Fibroblast of villous mesenchyme (primary cell): ENCODE measurements around the gene CYB5B. TPM values are rescaled to one million over a fixed set of nuclear protein-coding genes. Genes with fewer than 3 reads are reported as not detected.

Experiments used
- DNase-seq: peaks from one replicate; pipeline ENCODE4 v3.0.0-alpha.2; 2010; ENCODE audit warnings: low read depth
- H3K4me3 ChIP-seq: 2 replicates; pipeline ENCODE4 v1.5.1; 2011; ENCODE audit warnings: low read depth, mild to moderate bottlenecking, low read length
- total RNA-seq: library from RNA; depleted of rRNA; stranded (reverse); fragments of >200 nt; gene quantifications from 2 replicates; pipeline ENCODE4 v1.2.3, GENCODE V29; 2012
- TF ChIP-seq, protein P1 (sequence below): IDR thresholded peaks from 2 replicates; pipeline ENCODE4 v1.5.1; 2012; ENCODE audit warnings: low read depth, mild to moderate bottlenecking, low read length; ENCODE audit not compliant: insufficient read depth

CYB5B gene
- total RNA-seq, 1 donor = 142 TPM

DNA sequence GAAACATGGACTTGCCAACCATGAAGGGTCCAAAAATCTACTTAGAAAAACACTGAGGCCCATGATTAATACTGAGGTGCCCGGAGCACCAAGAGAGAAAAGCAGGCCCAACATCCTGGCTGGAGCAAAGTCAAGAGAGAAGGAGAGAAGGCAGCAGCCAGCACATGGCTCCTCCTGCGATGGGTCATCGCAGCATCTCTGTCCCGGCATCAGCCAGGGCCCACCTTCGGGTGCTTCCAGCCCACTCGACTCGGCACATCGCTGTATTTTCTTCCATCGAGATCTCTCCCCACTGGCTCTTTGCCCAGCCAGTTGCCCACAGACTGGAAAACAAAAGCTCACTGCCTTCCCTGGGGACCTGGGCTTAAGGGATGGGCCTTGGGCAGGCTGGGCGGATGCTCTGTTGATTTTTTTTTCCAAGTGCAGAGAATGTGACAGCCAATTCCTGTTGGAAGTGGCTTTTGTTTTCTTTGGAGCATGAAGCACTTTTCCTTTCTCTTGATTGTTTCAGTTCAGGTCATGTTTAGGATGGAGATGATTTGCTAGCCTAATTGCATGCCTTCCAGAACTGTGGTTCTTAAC is 58.1 kb downstream of the CYB5B start:
- DNase-seq = peak; percentile 57
- no peak overlapping the region for H3K4me3 ChIP-seq
- TF ChIP-seq, protein P1, sequence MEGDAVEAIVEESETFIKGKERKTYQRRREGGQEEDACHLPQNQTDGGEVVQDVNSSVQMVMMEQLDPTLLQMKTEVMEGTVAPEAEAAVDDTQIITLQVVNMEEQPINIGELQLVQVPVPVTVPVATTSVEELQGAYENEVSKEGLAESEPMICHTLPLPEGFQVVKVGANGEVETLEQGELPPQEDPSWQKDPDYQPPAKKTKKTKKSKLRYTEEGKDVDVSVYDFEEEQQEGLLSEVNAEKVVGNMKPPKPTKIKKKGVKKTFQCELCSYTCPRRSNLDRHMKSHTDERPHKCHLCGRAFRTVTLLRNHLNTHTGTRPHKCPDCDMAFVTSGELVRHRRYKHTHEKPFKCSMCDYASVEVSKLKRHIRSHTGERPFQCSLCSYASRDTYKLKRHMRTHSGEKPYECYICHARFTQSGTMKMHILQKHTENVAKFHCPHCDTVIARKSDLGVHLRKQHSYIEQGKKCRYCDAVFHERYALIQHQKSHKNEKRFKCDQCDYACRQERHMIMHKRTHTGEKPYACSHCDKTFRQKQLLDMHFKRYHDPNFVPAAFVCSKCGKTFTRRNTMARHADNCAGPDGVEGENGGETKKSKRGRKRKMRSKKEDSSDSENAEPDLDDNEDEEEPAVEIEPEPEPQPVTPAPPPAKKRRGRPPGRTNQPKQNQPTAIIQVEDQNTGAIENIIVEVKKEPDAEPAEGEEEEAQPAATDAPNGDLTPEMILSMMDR = no peak

DNA sequence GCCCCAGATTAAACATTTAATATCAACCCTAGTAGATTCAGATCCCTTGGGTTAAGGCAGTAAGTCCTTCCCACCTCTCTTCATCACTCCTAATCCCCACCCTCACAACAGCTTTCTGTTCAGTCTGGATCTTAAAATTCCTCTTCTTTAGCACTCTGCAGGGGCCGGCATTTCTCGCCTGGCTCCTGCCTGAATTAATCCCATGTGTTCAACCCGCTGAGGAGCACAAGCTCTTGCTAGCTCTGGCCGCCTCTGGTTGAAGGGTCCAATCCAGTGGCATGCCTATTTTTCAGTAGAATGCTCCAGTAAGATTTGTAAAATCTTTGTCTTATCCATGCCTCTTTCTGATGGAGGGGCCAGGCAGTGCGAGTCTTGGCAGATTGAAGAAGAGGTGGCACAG is 59.2 kb downstream of the CYB5B start:
- TF ChIP-seq, protein P1 = no peak
- no peak for DNase-seq
- no peak overlapping the region for H3K4me3 ChIP-seq

DNA sequence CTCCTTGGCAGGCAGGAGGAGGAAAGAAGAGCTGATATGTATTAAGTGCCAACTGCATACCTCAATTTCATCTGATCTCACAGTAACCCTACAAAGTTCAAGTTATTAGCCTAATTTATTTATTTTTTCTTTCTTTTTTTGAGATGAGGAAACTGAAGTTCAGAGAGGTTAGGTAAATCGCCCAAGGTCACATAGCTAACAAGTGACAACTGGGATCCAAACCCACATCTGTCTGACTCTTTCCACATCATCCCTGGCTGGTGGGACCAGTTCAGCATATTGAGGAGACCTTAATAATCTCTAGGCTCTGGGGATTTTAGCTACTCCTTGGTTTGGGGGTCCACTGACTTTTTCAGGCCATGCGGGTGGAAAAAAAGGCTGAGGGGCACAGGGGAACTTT is 60.9 kb downstream of the CYB5B start:
- TF ChIP-seq, protein P1 = no peak
- H3K4me3 ChIP-seq = no peak overlapping the region
- DNase-seq = no peak

DNA sequence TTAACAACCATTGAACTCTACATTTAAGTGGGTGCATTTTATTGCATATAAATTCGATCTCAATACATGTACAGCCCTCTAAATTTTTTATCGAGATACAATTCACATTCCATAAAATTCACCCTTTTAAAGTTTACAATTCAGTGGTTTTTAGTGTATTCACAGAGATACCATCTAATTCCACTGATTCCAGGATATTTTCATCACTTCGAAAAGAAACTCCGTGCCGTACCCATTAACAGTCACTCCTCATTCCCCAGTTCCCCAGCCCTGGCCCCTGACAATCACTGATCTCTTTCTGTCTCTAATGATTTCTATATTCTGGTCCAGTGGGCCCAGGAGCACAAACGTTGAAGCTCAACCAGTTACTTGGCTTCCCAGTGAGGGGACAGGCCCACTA is 61.4 kb downstream of the CYB5B start:
- H3K4me3 ChIP-seq = no peak overlapping the region
- no peak for DNase-seq
- TF ChIP-seq, protein P1 = no peak

DNA sequence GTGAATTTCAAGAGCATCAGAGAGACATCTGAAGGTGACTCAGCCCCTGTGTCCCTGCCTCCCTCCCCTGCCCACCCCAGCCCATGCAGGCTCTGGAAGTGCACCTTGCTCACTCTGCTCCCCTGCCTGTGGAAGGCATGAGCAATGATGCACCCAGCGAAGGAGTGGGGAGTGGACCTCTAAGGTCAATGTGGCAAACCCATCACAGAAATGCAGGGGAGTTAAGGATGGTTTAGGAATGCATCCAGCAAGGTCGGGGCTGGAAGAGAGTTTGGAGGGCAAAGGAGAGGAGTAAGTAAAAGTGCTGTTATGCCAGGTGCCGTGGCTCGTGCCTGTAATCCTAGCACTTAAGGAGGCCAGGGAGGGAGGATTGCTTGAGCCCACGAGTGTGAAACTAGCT is 61.9 kb downstream of the CYB5B start:
- TF ChIP-seq, protein P1 = no peak
- DNase-seq = no peak
- no peak overlapping the region for H3K4me3 ChIP-seq

DNA sequence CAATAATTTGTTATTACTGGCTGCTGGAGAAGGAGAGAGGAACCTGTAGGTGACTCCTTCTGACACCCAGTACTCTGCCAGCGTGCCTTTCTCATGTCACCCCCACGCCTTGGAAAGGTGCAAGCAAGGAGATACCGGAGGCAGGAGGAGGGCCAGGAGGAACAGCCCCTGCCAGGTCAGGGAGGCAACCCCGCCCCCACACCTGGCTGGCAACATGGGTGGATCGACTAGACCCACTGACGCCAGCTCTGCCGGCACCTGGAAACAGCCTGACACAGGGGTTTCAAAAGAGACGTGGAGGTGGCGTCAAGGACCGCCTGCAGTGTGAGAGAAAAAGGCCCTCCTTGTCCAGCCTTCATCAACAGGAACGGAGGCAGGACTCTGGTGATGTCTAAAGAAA is 62.3 kb downstream of the CYB5B start:
- DNase-seq = no peak
- H3K4me3 ChIP-seq = no peak overlapping the region
- TF ChIP-seq, protein P1 = no peak

DNA sequence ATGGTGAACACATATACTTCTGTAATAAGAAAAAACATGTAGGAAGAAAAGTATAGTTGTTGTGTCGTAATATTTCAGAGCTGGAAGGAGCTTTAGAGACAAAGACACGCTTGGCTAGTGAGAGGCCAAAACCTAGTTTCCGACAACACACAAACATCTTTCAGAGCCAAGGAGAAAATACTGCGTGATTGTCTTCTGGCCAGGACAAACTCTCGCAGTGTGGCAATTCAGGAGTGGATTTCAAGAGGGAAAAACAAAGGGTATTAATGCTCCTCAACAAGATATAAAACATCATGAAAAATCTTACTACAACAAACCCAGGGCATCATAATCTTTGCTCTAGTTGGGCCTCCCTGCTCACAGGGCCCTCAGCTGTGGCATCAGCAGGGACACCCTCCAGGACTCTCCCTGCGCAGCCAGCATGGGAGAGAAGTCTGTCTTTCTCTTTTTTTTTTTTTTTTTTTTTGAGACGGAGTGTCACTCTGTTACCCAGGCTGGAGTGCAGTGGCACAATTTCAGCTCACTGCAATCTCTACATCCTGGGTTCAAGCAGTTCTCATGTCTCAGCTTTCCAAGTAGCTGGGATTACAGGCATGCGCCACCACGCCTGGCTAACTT is 66.4 kb downstream of the CYB5B start:
- TF ChIP-seq, protein P1 = no peak
- no peak for DNase-seq

More for the DNA sequence above, 66.4 kb downstream of the CYB5B start:
- H3K4me3 ChIP-seq = no peak overlapping the region
